HG03457 (cell line): ENCODE data around the gene ACSL4.
"Not testable (repeated sequence)": the region's sequence is repeated elsewhere in the genome, so short reads cannot be mapped to it uniquely, and the experiment has no call there.

Experiments used
- ATAC-seq: cut with Tn5 transposase; IDR thresholded peaks from one replicate; pipeline ENCODE4 v1.9.1; 2021; ENCODE audit warnings: moderate number of reproducible peaks; ENCODE audit not compliant: unreplicated experiment

ACSL4 gene

GRCh38 chrX:109679820-109680219 lies 53.2 kb downstream of the ACSL4 start:
- ATAC-seq, result no peak

GRCh38 chrX:109672239-109672638 lies 60.8 kb downstream of the ACSL4 start:
- ATAC-seq, result no peak

- ATAC-seq, result not testable (repeated sequence)
Observed at GRCh38 chrX:109671170-109671569, 61.9 kb downstream of the ACSL4 start.

- ATAC-seq, result no peak
Observed at GRCh38 chrX:109667986-109668385, 65.1 kb downstream of the ACSL4 start.

DNA sequence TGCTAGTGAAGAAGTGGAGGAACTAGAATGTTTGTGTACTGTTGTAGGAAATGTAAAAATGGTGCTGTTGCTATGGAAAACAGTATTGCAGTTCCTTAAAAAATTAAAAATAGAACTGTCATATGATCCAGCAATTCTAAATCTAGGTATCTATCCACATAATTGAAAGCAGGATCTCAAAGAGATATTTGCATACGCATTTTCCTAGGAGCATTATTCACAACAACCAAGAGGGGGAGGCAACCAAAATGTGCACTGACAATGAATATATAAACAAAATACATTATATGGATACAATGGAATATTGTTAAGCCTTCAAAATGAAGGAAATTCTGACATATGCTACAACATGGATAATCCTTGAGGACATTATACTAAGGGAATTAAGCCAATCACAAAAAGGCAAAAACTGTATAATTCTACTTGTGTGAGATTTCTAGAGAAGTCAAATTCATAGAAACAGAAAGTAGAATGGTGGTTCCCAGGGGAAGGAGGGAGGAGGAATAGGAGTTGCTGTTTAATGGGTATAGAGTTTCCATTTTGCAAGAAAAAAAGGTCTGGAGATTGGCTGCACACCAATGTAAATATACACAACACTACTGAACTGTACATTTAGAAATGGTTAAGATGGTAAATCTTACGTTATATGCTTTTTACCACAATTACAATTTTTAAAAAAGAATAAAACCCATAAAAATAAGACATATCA lies 72.5 kb downstream of the ACSL4 start:
- no peak for ATAC-seq

DNA sequence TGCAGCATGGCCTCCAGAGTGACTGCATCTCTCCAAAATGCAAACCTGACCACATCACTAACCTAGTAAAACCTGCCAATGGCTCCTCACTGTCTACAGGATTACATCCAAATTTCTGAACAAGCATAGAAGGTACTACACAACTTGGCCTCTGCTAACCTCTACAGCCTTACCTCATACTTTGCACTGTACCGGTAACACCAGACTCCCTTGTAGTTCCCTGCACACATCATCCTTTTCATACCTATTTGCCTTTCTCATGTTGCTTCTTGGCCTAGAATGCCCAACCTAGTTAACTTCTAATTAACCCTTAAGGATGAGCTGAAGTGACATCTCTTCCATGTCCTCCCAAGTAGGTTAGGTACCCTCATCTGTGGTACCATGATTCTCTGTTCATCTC lies 74.7 kb downstream of the ACSL4 start:
- no peak for ATAC-seq

- ATAC-seq, result not testable (repeated sequence)
Observed at GRCh38 chrX:109657364-109657763, 75.7 kb downstream of the ACSL4 start.

DNA sequence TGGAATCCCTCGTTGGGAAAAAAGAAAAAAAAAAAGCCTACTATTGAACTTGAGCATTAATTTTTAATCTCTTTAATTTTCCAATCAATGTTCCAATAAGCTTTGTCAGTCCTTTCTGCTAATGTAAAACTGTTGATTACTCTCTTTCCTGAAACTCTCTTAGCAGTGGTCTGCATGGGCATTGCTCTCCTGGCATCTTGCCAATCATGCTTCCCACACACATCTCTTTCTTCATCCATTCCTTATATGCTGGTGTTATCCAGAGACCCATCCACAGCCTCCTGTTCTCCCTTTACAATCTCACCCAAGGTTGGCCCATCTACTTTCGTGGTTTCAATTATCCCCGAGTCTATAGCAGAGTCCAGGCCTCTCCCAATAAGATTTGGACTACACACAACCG lies 76.3 kb downstream of the ACSL4 start:
- no peak for ATAC-seq

- no peak for ATAC-seq
Observed at GRCh38 chrX:109655502-109656201, 77.4 kb downstream of the ACSL4 start.

- no peak for ATAC-seq
Observed at GRCh38 chrX:109654516-109655109, 78.4 kb downstream of the ACSL4 start.

- ATAC-seq, result not testable (repeated sequence)
Observed at GRCh38 chrX:109644671-109645070, 88.4 kb downstream of the ACSL4 start.

DNA sequence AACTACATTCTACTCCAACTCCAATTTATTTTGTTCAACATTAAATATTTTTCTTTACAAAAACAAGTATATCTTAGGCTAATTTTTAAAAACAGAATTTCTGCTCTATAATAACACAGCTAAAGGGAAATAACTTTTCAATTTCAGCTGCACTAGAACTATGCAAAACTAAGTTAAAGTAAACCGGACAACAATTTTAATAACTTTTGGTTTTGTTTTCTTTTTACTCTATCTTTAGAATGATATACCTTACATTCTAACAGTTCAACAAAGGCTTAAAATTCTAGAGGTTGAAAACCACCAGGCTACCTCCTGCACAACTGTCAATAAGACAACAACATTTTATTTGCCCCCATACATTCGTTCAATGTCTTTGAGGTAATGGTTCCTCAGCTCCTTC lies 89.4 kb downstream of the ACSL4 start:
- ATAC-seq, result no peak

GRCh38 chrX:109638158-109638557 lies 94.9 kb downstream of the ACSL4 start:
- no peak for ATAC-seq

- ATAC-seq, result not testable (repeated sequence)
Observed at GRCh38 chrX:109637477-109637876, 95.6 kb downstream of the ACSL4 start.

DNA sequence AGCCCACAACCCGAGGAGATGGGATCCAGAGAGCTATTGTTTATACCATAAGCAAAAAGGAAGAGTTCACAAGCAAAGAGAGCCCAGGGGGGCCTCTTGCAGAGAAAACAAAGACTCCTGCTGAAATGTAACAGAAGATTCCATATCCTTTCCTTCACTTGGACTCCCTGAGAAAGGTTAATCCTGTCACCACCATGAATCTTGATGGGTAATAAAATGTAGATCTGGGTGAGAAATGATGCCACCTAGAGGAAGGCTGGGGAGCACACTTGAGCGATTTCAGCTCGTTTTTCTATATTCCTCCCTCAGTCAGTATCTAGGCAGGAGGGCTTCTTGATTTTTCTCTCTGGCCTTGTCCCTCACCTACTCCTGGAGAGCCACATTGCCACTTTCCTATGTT lies 97.9 kb downstream of the ACSL4 start:
- ATAC-seq, result no peak

GRCh38 chrX:109632906-109633504 lies 100.1 kb downstream of the ACSL4 start:
- ATAC-seq, result no peak

- no peak for ATAC-seq
Observed at GRCh38 chrX:109629310-109629709, 103.7 kb downstream of the ACSL4 start.

- ATAC-seq, result no peak
Observed at GRCh38 chrX:109626637-109627036, 106.4 kb downstream of the ACSL4 start.

GRCh38 chrX:109624641-109625616 lies 108.1 kb downstream of the ACSL4 start, which contains the start of gene KCNE5:
Gene KCNE5, minus strand, starts transcription at chrX:109625172. Its CDS starts 152 bp downstream, at chrX:109625020.
- ATAC-seq, result no peak

- ATAC-seq, result no peak
Observed at GRCh38 chrX:109623997-109624396, 109.1 kb downstream of the ACSL4 start.
